ENCODE data around the gene CCDC93.

The CCDC93 gene

DNA sequence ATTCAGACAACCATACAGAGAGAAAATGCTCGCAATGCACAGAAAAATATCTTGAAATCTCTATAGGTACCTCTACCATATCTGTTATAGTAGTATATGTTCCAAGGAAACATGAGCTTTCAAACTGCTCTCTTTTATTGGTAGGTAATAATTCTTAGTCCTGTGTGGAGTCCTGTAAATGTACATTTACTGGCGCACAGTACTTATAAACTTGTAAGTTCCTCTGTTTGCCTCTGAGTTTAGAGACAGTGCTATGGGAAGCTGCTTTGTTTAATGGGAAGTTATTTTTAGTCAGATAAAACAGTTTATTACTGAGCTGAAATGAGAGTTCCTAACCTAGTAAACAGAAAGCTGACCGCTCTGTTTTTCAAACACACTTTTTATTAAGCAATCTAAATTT is 52.7 kb downstream of the CCDC93 start:
- H3K4me3 ChIP-seq (ENCODE audit: low read depth, low read length): no peak overlapping the region
- TF ChIP-seq, protein P1, sequence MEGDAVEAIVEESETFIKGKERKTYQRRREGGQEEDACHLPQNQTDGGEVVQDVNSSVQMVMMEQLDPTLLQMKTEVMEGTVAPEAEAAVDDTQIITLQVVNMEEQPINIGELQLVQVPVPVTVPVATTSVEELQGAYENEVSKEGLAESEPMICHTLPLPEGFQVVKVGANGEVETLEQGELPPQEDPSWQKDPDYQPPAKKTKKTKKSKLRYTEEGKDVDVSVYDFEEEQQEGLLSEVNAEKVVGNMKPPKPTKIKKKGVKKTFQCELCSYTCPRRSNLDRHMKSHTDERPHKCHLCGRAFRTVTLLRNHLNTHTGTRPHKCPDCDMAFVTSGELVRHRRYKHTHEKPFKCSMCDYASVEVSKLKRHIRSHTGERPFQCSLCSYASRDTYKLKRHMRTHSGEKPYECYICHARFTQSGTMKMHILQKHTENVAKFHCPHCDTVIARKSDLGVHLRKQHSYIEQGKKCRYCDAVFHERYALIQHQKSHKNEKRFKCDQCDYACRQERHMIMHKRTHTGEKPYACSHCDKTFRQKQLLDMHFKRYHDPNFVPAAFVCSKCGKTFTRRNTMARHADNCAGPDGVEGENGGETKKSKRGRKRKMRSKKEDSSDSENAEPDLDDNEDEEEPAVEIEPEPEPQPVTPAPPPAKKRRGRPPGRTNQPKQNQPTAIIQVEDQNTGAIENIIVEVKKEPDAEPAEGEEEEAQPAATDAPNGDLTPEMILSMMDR (IDR thresholded peaks at IDR 0.05; ENCODE audit: insufficient read depth, low read depth, low read length, missing control alignments): no peak
- no peak for DNase-seq (ENCODE audit: low read depth)

GRCh38 chr2:117960231-117960630 is 53.6 kb downstream of the CCDC93 start:
- TF ChIP-seq, protein P1 (IDR thresholded peaks at IDR 0.05; ENCODE audit: insufficient read depth, low read depth, low read length, missing control alignments): no peak
- H3K4me3 ChIP-seq (ENCODE audit: low read depth, low read length): no peak overlapping the region
- no peak for DNase-seq (ENCODE audit: low read depth)

GRCh38 chr2:117958186-117958585 is 55.7 kb downstream of the CCDC93 start:
- DNase-seq (ENCODE audit: low read depth): no peak
- no peak overlapping the region for H3K4me3 ChIP-seq (ENCODE audit: low read depth, low read length)
- TF ChIP-seq, protein P1 (IDR thresholded peaks at IDR 0.05; ENCODE audit: insufficient read depth, low read depth, low read length, missing control alignments): no peak

GRCh38 chr2:117957616-117958015 is 56.3 kb downstream of the CCDC93 start:
- no peak overlapping the region for H3K4me3 ChIP-seq (ENCODE audit: low read depth, low read length)
- DNase-seq (ENCODE audit: low read depth): no peak
- TF ChIP-seq, protein P1 (IDR thresholded peaks at IDR 0.05; ENCODE audit: insufficient read depth, low read depth, low read length, missing control alignments): no peak

- TF ChIP-seq, protein P1 (IDR thresholded peaks at IDR 0.05; ENCODE audit: insufficient read depth, low read depth, low read length, missing control alignments): no peak
- no peak overlapping the region for H3K4me3 ChIP-seq (ENCODE audit: low read depth, low read length)
- no peak for DNase-seq (ENCODE audit: low read depth)
Measured at GRCh38 chr2:117956036-117956796, 57.7 kb downstream of the CCDC93 start.

GRCh38 chr2:117953231-117953630 is 60.6 kb downstream of the CCDC93 start:
- DNase-seq (ENCODE audit: low read depth): no peak
- TF ChIP-seq, protein P1 (IDR thresholded peaks at IDR 0.05; ENCODE audit: insufficient read depth, low read depth, low read length, missing control alignments): no peak
- H3K4me3 ChIP-seq (ENCODE audit: low read depth, low read length): no peak overlapping the region

- no peak for DNase-seq (ENCODE audit: low read depth)
- no peak overlapping the region for H3K4me3 ChIP-seq (ENCODE audit: low read depth, low read length)
- TF ChIP-seq, protein P1 (IDR thresholded peaks at IDR 0.05; ENCODE audit: insufficient read depth, low read depth, low read length, missing control alignments): no peak
Measured at GRCh38 chr2:117952701-117953100, 61.2 kb downstream of the CCDC93 start.
